Fibroblast of skin of left biceps (primary cell): ENCODE measurements around the gene EVI5L.

Experiments
- DNase-seq, 2 experiments: peaks; one replicate each; pipeline ENCODE4 v3.0.0-alpha.2; 2013; ENCODE audit warnings: low read depth in 2 of 2

Gene EVI5L

GRCh38 chr19:7817801-7818200 lies 12.2 kb upstream of the EVI5L start:
- no peak for DNase-seq

GRCh38 chr19:7818806-7819205 lies 11.2 kb upstream of the EVI5L start:
- DNase-seq: no peak

GRCh38 chr19:7819337-7819736 lies 10.7 kb upstream of the EVI5L start:
- no peak for DNase-seq

- no peak for DNase-seq
These were observed 9.4 kb upstream of the EVI5L start for GRCh38 chr19:7820588-7820987.

- no peak for DNase-seq
These were observed 7.0 kb upstream of the EVI5L start for GRCh38 chr19:7822910-7823515.

GRCh38 chr19:7823686-7824301 lies 6.2 kb upstream of the EVI5L start:
- DNase-seq: no peak

GRCh38 chr19:7829166-7829520 lies 875 bp upstream of the EVI5L start:
- DNase-seq: no peak

GRCh38 chr19:7830272-7830771 lies 304 bp downstream of the EVI5L start:
- DNase-seq: no peak

GRCh38 chr19:7830823-7831222 lies 805 bp downstream of the EVI5L start:
- no peak for DNase-seq

- no peak for DNase-seq
These were observed 1.4 kb downstream of the EVI5L start for GRCh38 chr19:7831452-7831851.

- no peak for DNase-seq
These were observed 2.0 kb downstream of the EVI5L start for GRCh38 chr19:7832009-7832408.

GRCh38 chr19:7832781-7833180 lies 2.8 kb downstream of the EVI5L start:
- DNase-seq: no peak

GRCh38 chr19:7833225-7834099 lies 3.4 kb downstream of the EVI5L start:
- no peak for DNase-seq

- no peak for DNase-seq
These were observed 9.5 kb downstream of the EVI5L start for GRCh38 chr19:7839476-7839875.

GRCh38 chr19:7840629-7841028 lies 10.6 kb downstream of the EVI5L start:
- DNase-seq: no peak

GRCh38 chr19:7841751-7842660 lies 12.0 kb downstream of the EVI5L start:
- no peak for DNase-seq

- no peak for DNase-seq
These were observed 12.8 kb downstream of the EVI5L start for GRCh38 chr19:7842661-7843294.

GRCh38 chr19:7843521-7843920 lies 13.5 kb downstream of the EVI5L start:
- DNase-seq: no peak

- no peak for DNase-seq
These were observed 14.4 kb downstream of the EVI5L start for GRCh38 chr19:7844405-7844804.

- DNase-seq: no peak
These were observed 14.9 kb downstream of the EVI5L start for GRCh38 chr19:7844951-7845350.
